Measurements from ENCODE around the gene SNED1. TPM values are rescaled to one million over a fixed set of nuclear protein-coding genes. Genes with fewer than 3 reads are reported as not detected.

SNED1 gene
- total and polyA plus RNA-seq, 4 donors: 0.65 to 18.1 (median 2.8) TPM

DNA sequence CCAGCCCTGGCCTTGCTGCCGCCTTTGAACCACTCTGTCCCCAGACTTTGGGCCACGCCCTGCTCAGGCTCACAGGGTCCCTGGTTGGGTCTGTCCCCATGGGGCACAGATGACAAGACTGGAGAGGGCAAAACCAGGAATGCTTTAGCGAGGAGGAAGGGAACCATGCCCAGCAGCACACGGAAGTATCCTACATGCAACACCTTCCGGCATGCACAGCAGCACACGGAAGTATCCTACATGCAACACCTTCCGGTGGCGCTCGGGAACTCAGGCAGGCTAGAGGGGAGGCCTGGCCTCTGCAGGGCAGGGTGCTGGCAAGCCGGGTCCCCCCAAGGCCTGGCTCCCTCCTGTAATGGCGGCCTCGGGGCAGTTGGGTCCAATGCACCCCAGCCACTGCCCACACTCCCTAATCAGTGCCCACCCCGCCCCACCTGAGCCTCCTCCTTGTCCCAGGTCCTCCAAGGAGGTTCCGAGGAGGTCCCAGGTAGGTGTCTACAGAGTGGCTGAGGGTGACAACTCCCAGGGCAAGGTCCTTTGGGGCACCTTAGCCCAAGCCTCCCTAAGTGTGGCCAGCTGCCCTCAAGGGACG lies 33.6 kb upstream of the SNED1 start:
- no peaks in the 10 kb centered on the region for H3K9me3 ChIP-seq (ENCODE audit: control insufficient read depth in 4 of 4, low read length in 3 of 4)
- no peak for TF ChIP-seq SP1 (IDR thresholded peaks at IDR 0.05)
- TF ChIP-seq JUND (IDR thresholded peaks at IDR 0.05): no peak
- TF ChIP-seq, protein P1, sequence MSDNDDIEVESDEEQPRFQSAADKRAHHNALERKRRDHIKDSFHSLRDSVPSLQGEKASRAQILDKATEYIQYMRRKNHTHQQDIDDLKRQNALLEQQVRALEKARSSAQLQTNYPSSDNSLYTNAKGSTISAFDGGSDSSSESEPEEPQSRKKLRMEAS (IDR thresholded peaks at IDR 0.05): no peak
- TF ChIP-seq EGR1 (IDR thresholded peaks at IDR 0.05; ENCODE audit: low read depth in 2 of 2): no peak
- TF ChIP-seq, protein P2, sequence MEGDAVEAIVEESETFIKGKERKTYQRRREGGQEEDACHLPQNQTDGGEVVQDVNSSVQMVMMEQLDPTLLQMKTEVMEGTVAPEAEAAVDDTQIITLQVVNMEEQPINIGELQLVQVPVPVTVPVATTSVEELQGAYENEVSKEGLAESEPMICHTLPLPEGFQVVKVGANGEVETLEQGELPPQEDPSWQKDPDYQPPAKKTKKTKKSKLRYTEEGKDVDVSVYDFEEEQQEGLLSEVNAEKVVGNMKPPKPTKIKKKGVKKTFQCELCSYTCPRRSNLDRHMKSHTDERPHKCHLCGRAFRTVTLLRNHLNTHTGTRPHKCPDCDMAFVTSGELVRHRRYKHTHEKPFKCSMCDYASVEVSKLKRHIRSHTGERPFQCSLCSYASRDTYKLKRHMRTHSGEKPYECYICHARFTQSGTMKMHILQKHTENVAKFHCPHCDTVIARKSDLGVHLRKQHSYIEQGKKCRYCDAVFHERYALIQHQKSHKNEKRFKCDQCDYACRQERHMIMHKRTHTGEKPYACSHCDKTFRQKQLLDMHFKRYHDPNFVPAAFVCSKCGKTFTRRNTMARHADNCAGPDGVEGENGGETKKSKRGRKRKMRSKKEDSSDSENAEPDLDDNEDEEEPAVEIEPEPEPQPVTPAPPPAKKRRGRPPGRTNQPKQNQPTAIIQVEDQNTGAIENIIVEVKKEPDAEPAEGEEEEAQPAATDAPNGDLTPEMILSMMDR (IDR thresholded peaks at IDR 0.05; ENCODE audit: low read depth, low read length, missing input control): no peak
- TF ChIP-seq, protein P3, sequence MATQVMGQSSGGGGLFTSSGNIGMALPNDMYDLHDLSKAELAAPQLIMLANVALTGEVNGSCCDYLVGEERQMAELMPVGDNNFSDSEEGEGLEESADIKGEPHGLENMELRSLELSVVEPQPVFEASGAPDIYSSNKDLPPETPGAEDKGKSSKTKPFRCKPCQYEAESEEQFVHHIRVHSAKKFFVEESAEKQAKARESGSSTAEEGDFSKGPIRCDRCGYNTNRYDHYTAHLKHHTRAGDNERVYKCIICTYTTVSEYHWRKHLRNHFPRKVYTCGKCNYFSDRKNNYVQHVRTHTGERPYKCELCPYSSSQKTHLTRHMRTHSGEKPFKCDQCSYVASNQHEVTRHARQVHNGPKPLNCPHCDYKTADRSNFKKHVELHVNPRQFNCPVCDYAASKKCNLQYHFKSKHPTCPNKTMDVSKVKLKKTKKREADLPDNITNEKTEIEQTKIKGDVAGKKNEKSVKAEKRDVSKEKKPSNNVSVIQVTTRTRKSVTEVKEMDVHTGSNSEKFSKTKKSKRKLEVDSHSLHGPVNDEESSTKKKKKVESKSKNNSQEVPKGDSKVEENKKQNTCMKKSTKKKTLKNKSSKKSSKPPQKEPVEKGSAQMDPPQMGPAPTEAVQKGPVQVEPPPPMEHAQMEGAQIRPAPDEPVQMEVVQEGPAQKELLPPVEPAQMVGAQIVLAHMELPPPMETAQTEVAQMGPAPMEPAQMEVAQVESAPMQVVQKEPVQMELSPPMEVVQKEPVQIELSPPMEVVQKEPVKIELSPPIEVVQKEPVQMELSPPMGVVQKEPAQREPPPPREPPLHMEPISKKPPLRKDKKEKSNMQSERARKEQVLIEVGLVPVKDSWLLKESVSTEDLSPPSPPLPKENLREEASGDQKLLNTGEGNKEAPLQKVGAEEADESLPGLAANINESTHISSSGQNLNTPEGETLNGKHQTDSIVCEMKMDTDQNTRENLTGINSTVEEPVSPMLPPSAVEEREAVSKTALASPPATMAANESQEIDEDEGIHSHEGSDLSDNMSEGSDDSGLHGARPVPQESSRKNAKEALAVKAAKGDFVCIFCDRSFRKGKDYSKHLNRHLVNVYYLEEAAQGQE (IDR thresholded peaks at IDR 0.05): no peak
- TF ChIP-seq HNF4G (IDR thresholded peaks at IDR 0.05): no peak
- no peak for TF ChIP-seq FOXA2 (IDR thresholded peaks at IDR 0.05)
- no peak for TF ChIP-seq FOXA1 (IDR thresholded peaks at IDR 0.05)
- TF ChIP-seq NR2F2 (IDR thresholded peaks at IDR 0.05): no peak
- no peak for TF ChIP-seq YY1 (IDR thresholded peaks at IDR 0.05)
- H3K4me3 ChIP-seq (ENCODE audit: low read depth in 1 of 3, low read length in 3 of 3): no peak overlapping the region
- 93% methylated on average over 15 of the region's 15 CpGs for WGBS
- H3K27me3 ChIP-seq (ENCODE audit: control insufficient read depth in 4 of 4, insufficient read depth in 4 of 4, low read length in 3 of 4): no peaks in the 10 kb centered on the region
- peaks cover 0 to 45% (median 29%) of the 10 kb centered on the region in 4 donors for H3K4me1 ChIP-seq (ENCODE audit: control insufficient read depth in 4 of 4, insufficient read depth in 4 of 4, low read length in 3 of 4)
- H3K9ac ChIP-seq (ENCODE audit: low read depth in 1 of 2, low read length in 2 of 2): no peak overlapping the region
- no peak for DNase-seq (ENCODE audit: low spot score)
- no peaks in the 10 kb centered on the region for H3K36me3 ChIP-seq (ENCODE audit: control insufficient read depth in 4 of 4, insufficient read depth in 3 of 4, low read depth in 1 of 4, low read length in 3 of 4)
- peak overlapping the region; percentile 31 to 34 for H3K27ac ChIP-seq (ENCODE audit: low read depth in 1 of 2, low read length in 2 of 2)

DNA sequence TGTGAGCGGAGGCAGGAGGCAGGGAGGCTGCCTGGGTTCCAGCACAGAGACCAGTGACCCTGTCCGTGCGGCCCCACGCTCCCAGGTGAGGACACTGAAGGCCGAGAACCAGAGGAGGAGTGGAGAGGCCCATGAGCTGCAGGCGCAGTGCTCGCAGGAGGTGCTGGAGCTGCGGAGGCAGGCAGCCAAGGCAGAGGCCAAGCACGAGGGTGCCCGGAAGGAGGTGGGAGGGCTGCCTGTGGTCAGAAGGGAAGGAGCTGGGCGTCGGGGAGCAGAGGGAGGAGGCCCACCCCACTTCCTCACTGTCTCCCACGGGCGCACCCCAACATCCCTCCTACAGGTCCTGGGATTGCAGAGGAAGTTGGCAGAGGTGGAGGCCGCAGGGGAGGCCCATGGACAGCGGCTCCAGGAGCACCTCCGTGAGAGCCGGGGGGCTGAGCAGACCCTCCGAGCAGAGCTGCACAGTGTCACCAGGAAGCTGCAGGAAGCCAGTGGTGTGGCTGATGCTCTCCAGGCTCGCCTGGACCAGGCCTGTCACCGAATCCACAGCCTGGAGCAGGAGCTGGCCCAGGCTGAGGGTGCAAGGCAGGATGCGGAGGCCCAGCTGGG lies 33.0 kb upstream of the SNED1 start:
- no peaks in the 10 kb centered on the region for H3K9me3 ChIP-seq (ENCODE audit: control insufficient read depth in 4 of 4, low read length in 3 of 4)
- H3K4me3 ChIP-seq (ENCODE audit: low read depth in 1 of 3, low read length in 3 of 3): no peak overlapping the region
- DNase-seq (ENCODE audit: low spot score): no peak
- H3K27me3 ChIP-seq (ENCODE audit: control insufficient read depth in 4 of 4, insufficient read depth in 4 of 4, low read length in 3 of 4): no peaks in the 10 kb centered on the region
- peaks cover 0 to 40% (median 24%) of the 10 kb centered on the region in 4 donors for H3K4me1 ChIP-seq (ENCODE audit: control insufficient read depth in 4 of 4, insufficient read depth in 4 of 4, low read length in 3 of 4)
- 70% methylated on average over 22 of the region's 22 CpGs for WGBS
- TF ChIP-seq SP1 (IDR thresholded peaks at IDR 0.05): no peak
- TF ChIP-seq YY1 (IDR thresholded peaks at IDR 0.05): no peak
- TF ChIP-seq FOXA2 (IDR thresholded peaks at IDR 0.05): no peak
- TF ChIP-seq, protein P2 (IDR thresholded peaks at IDR 0.05; ENCODE audit: low read depth, low read length, missing input control): no peak
- TF ChIP-seq GABPA (IDR thresholded peaks at IDR 0.05 in 1 of 2, conservative IDR thresholded peaks at IDR 0.05 in 1 of 2): no peak
- TF ChIP-seq, protein P3 (IDR thresholded peaks at IDR 0.05): no peak
- TF ChIP-seq, protein P1 (IDR thresholded peaks at IDR 0.05): no peak
- no peak for TF ChIP-seq FOXA1 (IDR thresholded peaks at IDR 0.05)
- TF ChIP-seq, protein P4, sequence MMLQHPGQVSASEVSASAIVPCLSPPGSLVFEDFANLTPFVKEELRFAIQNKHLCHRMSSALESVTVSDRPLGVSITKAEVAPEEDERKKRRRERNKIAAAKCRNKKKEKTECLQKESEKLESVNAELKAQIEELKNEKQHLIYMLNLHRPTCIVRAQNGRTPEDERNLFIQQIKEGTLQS (IDR thresholded peaks at IDR 0.05): no peak
- H3K9ac ChIP-seq (ENCODE audit: low read depth in 1 of 2, low read length in 2 of 2): no peak overlapping the region
- peak overlapping the region; percentile 31 to 34 for H3K27ac ChIP-seq (ENCODE audit: low read depth in 1 of 2, low read length in 2 of 2)
- H3K36me3 ChIP-seq (ENCODE audit: control insufficient read depth in 4 of 4, insufficient read depth in 3 of 4, low read depth in 1 of 4, low read length in 3 of 4): no peaks in the 10 kb centered on the region
